Stimulated activated CD8-positive, alpha-beta memory T cell treated with anti-CD3 and anti-CD28 coated beads, Interleukin-7, amount 100 ng/mL, for 48 hours (primary cell): ENCODE measurements around the gene OOSP4A.

Source experiments
- DNase-seq, 2 donors: peaks; one replicate each; pipeline ENCODE4 v3.0.0-alpha.2; 2020; ENCODE audit warnings: low read depth in 1 of 2; ENCODE audit errors: extremely low read depth in 1 of 2

Gene OOSP4A

GRCh38 chr11:59963733-59964132 lies at the start of gene OOSP4A:
TSS of gene OOSP4A (plus strand) at chr11:59964033. CDS start at chr11:59964033, 0 bp downstream.
- no peak for DNase-seq

- no peak for DNase-seq
Measured at GRCh38 chr11:59918480-59918879, 45.4 kb upstream of the OOSP4A start.

- DNase-seq = peak in 1 of 2 donors; percentile 4
Measured at GRCh38 chr11:59918987-59919589, 44.7 kb upstream of the OOSP4A start.

GRCh38 chr11:59923813-59924212 lies 40.0 kb upstream of the OOSP4A start:
- no peak for DNase-seq

DNA sequence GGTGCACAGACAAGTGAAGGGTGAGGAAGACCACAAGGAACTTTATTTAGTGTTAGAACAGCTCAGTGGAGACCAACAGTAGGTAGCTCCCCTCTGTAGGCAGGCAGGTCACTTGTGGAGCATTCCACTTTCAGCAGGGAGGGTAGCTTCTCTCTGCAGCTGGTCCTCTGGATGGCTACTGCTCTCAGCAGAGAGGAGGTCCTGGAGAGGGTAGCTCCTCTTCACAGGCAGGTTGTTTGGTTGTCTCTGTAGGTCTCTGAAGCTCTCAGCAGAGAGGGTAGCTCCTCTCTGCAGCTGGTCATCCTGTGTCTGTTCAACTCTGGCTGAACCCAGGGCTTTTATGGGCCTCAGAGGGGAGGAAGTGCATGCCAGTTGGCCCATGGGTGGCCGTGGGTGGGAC lies 32.1 kb upstream of the OOSP4A start:
- no peak for DNase-seq

DNA sequence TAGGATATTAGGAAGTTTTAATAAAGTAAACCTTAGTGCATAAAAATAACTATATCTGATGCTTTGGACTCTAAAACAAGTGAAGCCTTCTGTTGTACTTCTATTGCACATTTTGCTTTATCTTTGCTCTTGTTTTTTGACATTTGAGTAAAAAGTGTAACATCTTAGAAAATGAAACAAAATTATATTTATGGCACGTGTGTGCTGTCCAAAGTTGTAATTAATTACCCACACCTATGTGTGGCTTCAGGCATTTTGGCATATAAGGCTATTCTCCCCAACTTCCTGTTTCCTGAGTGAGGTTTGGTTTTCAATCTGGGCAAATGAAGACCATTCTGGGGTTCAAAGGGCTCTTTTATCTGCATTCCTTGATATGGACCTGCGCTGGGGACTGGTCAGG lies 25.7 kb upstream of the OOSP4A start, which contains the start of gene OOSP1:
OOSP1 (plus strand) TSS at position 301 of the 400 bp plus-strand sequence; CDS start at position 324, 23 bp downstream.
- no peak for DNase-seq

- DNase-seq = no peak
Measured at GRCh38 chr11:59938718-59939117, 25.1 kb upstream of the OOSP4A start.

- no peak for DNase-seq
Measured at GRCh38 chr11:59939482-59939881, 24.4 kb upstream of the OOSP4A start.

DNA sequence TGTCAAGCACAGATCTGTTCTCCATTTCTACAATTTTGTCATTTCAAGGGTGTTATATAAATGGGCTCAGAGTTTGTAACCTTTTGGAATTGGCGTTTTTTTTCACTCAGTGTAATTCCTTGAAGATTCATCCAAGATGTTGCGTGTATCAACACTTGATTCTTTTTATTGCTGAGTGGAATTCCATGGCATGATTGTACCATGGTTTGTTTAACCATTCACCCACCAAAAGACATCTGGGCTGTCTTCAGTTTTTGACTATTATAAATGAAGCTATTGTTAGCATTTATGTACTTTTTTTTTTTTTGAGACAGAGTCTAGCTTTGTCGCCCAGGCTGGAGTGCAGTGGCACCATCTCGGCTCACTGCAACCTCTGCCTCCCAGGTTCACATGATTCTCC lies 22.7 kb upstream of the OOSP4A start:
- no peak for DNase-seq

DNA sequence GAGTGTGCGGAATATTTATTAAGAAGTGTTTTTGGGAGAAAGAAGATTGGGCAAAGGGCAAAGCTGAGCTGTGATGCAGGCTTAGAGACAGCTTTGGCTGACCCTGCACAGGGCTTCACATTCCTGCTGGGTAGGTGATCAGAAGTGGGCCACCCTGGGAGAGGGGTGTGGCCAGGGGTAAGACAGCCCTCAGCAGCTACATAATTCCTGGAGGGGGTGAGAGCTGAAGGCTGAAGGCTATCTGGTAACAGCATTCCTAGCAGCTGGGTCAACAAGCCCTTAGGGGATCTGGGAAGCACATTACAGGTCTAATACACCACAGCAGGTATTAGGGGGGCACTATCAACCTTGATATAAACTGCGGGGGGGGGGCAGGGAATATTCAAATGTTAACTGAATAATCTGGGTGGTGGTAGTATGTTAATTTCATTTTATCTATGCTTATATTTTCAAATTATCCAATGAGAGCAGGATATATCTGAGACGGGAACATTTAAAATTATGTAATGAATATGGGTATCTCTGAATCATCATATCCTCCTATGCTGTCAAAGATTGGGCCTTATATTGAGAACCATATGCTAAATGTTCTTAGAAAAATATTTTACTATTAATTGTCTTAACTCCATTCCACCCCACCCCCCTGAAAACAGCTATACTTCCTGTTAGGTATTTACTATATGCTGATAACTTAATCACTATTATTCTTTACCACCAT lies 19.7 kb upstream of the OOSP4A start:
- DNase-seq = no peak

DNA sequence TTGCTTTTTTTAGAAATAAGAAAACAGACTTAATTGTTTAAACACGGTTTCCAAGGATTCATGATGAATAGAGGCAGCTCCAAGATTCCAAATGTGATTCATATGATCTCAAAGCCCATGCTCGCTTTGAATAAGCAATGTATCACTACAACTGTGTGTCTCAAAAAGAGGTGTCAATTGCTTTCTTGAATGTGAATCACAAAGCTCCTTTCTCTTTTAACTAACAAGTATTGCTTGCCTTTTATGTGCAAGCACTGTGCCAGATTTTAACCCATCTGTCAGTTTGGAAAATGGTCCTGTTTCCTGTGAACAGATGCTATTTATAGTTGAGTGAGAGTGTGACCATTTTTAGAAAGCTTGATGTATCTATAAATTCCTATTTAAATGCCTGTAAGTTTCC lies 19.1 kb upstream of the OOSP4A start:
- DNase-seq = no peak

GRCh38 chr11:59953463-59954218 lies 10.2 kb upstream of the OOSP4A start:
- DNase-seq = no peak

DNA sequence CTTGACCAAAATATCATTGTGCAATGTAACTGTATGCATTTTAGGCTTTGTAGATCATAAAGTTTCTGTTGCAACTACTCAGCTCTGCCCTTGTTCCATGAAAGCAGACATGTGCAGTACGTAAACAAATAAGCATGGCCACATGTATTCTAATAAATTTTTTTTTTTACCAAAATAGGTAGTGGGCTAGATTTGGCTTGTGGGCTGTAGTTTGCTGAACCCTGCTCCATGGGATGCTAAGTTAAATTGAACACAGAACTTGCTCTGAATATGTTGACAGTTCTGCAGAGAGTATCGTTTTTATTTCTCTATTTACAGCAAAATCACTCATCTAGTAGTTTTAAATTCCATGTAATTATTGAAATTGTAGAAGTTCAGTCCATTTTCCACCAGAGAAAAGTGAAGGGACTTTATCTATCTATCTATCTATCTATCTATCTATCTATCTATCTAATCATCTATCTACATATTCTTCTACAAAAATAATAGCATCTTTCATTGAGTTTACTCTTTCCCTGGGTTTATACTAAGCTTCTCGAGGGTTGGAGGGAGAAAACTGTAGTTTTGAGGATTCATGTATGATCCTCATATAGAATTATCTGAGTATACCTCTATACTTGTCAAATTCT lies 9.5 kb upstream of the OOSP4A start:
- DNase-seq = no peak

DNA sequence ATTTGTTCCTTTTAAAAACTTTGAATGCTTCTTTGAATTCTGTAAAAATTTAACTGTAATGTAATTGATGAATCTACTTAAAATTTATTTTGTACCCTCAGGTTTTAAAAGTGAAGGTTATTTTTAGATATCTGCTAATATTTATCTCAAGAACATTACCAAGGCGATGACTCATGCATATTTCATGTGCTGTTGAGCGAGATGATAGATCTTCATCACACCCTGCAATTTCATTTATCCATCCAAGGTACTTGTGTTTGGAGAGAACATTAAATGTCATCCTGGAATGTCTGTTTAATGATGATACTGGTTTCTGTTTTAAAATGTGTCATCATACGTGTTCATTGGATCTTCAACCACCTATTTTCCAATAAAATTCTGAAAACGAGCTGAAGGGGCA lies 6.7 kb upstream of the OOSP4A start:
- no peak for DNase-seq

DNA sequence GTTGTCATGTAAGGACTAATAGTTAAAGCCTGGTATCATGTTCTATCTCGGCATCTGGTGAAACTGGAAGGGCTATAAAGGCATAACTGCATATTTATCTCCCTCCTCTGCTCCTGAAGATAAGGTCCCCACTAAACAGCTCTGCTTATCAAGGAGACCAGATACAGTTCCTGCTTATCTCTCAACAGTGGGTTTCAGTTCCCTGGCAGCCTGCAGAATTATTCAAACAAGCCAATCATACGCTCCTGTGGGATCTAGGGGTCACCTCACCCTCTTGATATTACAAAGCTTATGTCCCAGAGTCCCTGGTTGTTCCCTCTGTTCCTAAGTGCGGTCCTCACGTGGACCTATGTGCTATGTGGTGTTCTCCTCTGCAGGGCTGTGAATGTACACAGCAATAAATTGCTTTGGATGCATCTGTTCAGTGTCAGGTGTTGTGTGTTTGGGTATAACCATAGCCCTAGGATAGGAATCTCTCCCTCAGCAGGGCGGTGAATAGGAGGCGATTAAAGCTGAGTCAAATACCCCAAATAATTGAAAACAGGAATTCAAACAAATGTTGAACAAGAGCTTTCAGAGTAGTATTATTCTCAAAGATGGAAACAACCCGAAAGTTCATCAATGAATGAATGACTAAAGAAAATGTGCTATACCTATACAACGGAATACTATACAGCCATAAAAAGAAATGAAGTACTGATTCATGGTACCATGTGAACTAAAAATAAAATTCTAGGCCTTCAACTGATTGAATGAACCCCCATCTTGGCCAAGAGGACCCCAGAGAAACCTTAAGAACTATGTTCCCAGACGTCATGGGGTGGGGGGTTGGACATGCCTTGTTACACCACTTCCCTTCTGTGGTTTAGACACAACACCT lies 3.1 kb upstream of the OOSP4A start:
- no peak for DNase-seq

DNA sequence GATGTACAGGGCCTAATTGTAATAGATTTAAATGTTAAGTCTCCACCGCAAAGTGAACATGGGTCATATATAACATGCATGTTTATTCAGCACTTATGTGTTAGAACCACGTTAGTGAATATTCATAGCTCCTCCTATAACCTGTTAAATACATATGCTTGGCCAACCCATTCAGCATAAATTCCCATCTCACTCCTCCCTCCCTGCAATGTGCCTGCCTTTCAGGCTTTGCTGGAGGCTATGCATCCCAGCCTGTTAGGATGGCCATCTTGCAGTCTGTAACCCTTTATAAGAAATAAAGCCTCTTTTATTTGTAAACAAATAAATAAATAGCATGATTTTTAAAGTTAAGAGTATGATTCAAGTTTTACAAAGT lies 1.7 kb upstream of the OOSP4A start:
- DNase-seq = no peak

- DNase-seq = no peak
Measured at GRCh38 chr11:59965424-59965823, 1.6 kb downstream of the OOSP4A start.

DNA sequence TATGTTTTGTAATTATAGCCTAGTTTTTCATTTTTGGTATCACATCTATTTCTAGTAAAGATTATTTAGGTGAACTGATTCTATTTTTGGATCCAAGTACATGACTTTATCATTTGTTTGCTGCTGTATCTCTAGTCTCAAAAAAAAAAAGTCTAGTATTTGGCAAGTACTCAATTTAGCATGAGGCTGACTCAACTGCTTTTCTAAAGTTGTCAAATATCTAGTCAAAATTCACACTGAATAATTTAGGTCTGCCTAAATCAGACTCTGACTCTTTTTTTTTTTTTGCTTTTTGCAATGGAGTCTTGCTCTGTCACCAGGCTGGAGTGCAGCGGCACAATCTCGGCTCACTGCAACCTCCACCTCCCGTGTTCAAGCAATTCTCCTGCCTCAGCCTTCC lies 2.4 kb downstream of the OOSP4A start:
- DNase-seq = no peak

DNA sequence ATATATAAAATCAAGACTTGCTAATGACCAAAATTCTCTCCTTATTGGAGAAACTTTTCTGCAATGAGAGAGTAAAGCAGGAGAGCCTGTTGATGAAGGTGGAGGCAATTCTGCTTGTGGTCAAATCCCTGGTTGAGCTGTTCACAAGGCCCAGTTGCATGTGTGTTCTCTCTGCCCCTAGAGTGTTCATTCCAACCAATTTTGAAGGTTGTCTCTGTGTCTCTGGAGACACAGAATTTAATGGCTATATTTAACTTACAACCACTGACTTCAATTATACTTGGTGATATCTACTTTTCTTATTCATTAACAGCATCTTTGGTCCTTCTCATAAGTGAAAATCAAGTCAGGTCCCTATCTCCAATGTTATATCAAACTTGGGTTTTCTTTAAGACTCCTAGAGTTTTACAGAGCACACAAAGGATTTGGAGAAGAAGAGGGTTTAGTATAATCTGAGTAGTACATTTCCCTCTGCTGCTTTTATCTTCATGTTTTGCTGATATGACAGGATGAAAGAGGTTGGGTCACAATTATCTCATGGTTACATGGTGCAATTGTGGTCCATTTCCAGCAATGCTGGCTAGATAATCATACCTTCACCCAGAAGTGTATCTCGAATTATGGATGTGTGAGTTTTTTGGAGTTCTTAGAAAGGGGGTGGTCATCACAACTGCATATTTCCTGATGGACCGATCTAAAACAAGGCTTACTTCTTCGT lies 4.0 kb downstream of the OOSP4A start:
- DNase-seq = no peak

DNA sequence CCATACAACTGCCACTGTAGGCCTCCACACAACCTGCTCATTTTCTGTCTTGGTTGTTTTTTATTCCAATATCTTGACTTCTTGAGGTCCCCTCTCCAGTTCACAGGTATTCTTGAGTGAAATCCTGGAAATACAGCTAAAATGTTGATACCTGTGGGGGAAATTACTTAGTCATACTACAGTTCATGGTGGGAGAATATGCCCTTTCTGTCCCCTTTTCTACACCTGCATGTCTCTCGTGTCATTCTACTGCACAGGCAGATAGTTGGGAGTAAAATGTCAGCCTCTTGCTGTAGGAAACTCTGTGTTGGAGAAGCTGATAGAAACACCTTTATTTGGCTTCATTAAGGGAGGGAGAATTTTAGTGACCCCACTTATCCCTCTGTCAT lies 4.6 kb downstream of the OOSP4A start:
- DNase-seq = no peak
